Neural progenitor cell (in vitro differentiated cells): Measurements from ENCODE around the gene ATF6B.

Source experiments
- EZH2 ChIP-seq: fragments of 200-600 bp; sonication (generic); IDR thresholded peaks from 2 replicates; pipeline ENCODE4 v1.6.1; 2017; ENCODE audit warnings: antibody characterized with exemption, mild to moderate bottlenecking, moderate library complexity
- EZH2phosphoT487 ChIP-seq: fragments of 200-600 bp; sonication (generic); IDR thresholded peaks from 2 replicates; pipeline ENCODE4 v1.6.1; 2017; ENCODE audit warnings: antibody characterized with exemption
- TF ChIP-seq, protein P1 (sequence below): fragments of 200-600 bp; sonication (generic); IDR thresholded peaks from 2 replicates; pipeline ENCODE4 v1.5.1; 2017; ENCODE audit warnings: antibody characterized with exemption, mild to moderate bottlenecking

DNA sequence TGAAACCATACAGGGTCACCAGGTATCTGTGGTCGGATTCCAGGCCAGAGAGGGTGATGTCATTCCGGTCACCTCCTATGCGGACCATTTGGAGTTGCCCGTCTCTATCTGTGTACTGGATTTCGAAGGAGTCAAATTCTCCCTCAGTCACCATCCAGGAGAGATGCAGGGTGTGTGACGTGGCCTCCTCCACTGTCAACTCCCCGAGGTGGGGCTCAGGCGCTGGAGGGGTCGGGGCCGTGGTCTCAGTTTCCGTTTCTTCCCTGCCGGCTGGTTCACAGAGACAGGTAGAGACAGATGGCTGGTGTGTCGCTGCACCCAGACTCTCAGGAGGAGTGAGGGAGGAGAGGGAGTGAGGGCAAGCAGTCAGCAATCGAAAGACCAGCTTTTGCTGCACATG lies 59.2 kb downstream of the ATF6B start:
- TF ChIP-seq, protein P1, sequence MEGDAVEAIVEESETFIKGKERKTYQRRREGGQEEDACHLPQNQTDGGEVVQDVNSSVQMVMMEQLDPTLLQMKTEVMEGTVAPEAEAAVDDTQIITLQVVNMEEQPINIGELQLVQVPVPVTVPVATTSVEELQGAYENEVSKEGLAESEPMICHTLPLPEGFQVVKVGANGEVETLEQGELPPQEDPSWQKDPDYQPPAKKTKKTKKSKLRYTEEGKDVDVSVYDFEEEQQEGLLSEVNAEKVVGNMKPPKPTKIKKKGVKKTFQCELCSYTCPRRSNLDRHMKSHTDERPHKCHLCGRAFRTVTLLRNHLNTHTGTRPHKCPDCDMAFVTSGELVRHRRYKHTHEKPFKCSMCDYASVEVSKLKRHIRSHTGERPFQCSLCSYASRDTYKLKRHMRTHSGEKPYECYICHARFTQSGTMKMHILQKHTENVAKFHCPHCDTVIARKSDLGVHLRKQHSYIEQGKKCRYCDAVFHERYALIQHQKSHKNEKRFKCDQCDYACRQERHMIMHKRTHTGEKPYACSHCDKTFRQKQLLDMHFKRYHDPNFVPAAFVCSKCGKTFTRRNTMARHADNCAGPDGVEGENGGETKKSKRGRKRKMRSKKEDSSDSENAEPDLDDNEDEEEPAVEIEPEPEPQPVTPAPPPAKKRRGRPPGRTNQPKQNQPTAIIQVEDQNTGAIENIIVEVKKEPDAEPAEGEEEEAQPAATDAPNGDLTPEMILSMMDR: no peak
- TF ChIP-seq EZH2phosphoT487: no peak
- no peak for TF ChIP-seq EZH2
